HEK293 (cell line): Measurements from ENCODE around the gene PDGFB.
A peak's percentile ranks its signal among the peaks of the same experiment; 100 is the strongest.

Experiments
- CTCF ChIA-PET: fragments of 350-600 bp; formaldehyde crosslinking; extraction: SDS; loops from one replicate; lab custom pipeline; 2021; ENCODE audit warnings: antibody characterized with exemption; lab: Yijun Ruan, JAX
- POLR2A ChIA-PET: fragments of 300-600 bp; formaldehyde crosslinking; extraction: SDS; loops from one replicate; lab custom pipeline; 2020; ENCODE audit warnings: antibody characterized with exemption, inconsistent platforms; lab: Yijun Ruan, JAX
- H3K27ac ChIP-seq: fragments of 200-500 bp; sonication (Bioruptor generic); 2 replicates; pipeline ENCODE4 v1.5.1; 2014; ENCODE audit warnings: low read depth, low read length, control low read depth, inconsistent platforms; ENCODE audit errors: extremely low read depth
- H3K36me3 ChIP-seq, 2 experiments: fragments of 200-500 bp in 1 of 2; sonication (Bioruptor generic) in 1 of 2; 1 replicate in 1 of 2; 2 replicates in 1 of 2; pipeline ENCODE4 v1.5.1; 2014 to 2017; ENCODE audit warnings: inconsistent platforms in 2 of 2, low read length in 2 of 2; ENCODE audit not compliant: control insufficient read depth in 2 of 2, insufficient read depth in 1 of 2
- H3K4me1 ChIP-seq: fragments of 200-500 bp; sonication (Bioruptor generic); 2 replicates; pipeline ENCODE4 v1.5.1; 2014; ENCODE audit warnings: mild to moderate bottlenecking, low read length, inconsistent platforms; ENCODE audit not compliant: control insufficient read depth, insufficient read depth
- H3K4me3 ChIP-seq: 2 replicates; pipeline ENCODE4 v1.5.1; 2011; ENCODE audit warnings: low read depth, mild to moderate bottlenecking, control low read depth, low read length, moderate library complexity
- H3K9me3 ChIP-seq: fragments of 200-500 bp; sonication (Bioruptor generic); 2 replicates; pipeline ENCODE4 v1.5.1; 2014; ENCODE audit warnings: low read depth, low read length, inconsistent platforms; ENCODE audit not compliant: control insufficient read depth, insufficient read depth
- GLI2 ChIP-seq: fragments of 450-650 bp; formaldehyde crosslinking; IDR thresholded peaks from 2 replicates; pipeline ENCODE4; 2017; ENCODE audit warnings: missing biosample characterization, missing genetic modification characterization, low read depth, borderline replicate concordance
- HOXD13 ChIP-seq: sonication (generic); formaldehyde crosslinking; IDR thresholded peaks from 2 replicates; pipeline ENCODE4 v1.8.0; 2022; ENCODE audit warnings: missing genetic modification reagents, borderline replicate concordance
- MYNN ChIP-seq: fragments of 450-650 bp; formaldehyde crosslinking; IDR thresholded peaks from 2 replicates; pipeline ENCODE4 v1.5.1; 2016; ENCODE audit warnings: missing biosample characterization, missing genetic modification characterization, borderline replicate concordance
- OVOL3 ChIP-seq: fragments of 450-650 bp; formaldehyde crosslinking; IDR thresholded peaks from 2 replicates; pipeline ENCODE4 v1.5.1; 2016; ENCODE audit warnings: missing biosample characterization, missing genetic modification characterization
- PRDM6 ChIP-seq: fragments of 450-650 bp; formaldehyde crosslinking; IDR thresholded peaks from 2 replicates; pipeline ENCODE4 v1.5.1; 2017; ENCODE audit warnings: missing biosample characterization, missing genetic modification characterization
- SP2 ChIP-seq: fragments of 450-650 bp; formaldehyde crosslinking; IDR thresholded peaks from 2 replicates; pipeline ENCODE4 v1.5.1; 2016; ENCODE audit warnings: missing biosample characterization, missing genetic modification characterization
- TSHZ1 ChIP-seq: fragments of 450-650 bp; formaldehyde crosslinking; IDR thresholded peaks from 2 replicates; pipeline ENCODE4 v1.5.1; 2016; ENCODE audit warnings: missing biosample characterization, missing genetic modification characterization, borderline replicate concordance
- ZNF362 ChIP-seq: fragments of 450-650 bp; formaldehyde crosslinking; IDR thresholded peaks from 2 replicates; pipeline ENCODE4 v1.5.1; 2016; ENCODE audit warnings: missing biosample characterization, missing genetic modification characterization
- ZNF366 ChIP-seq: fragments of 450-650 bp; formaldehyde crosslinking; conservative IDR thresholded peaks from 2 replicates; pipeline ENCODE4 v1.5.1; 2016; ENCODE audit warnings: missing biosample characterization, missing genetic modification characterization
- ZNF704 ChIP-seq: fragments of 450-650 bp; formaldehyde crosslinking; IDR thresholded peaks from 2 replicates; pipeline ENCODE4 v1.5.1; 2016; ENCODE audit warnings: missing biosample characterization, missing genetic modification characterization
- ZNF707 ChIP-seq: fragments of 450-650 bp; formaldehyde crosslinking; IDR thresholded peaks from 2 replicates; pipeline ENCODE4 v1.5.1; 2016; ENCODE audit warnings: missing biosample characterization, missing genetic modification characterization

Gene PDGFB

GRCh38 chr22:39220890-39221850 is 23.6 kb downstream of the PDGFB start:
- ChIA-PET CTCF (interaction anchor here (0.8 to 2.3 kb wide), 3 partner anchors 14 to 89 kb away, joined by 4 to 6 read pairs (median 5); no protein-coding TSS in a partner anchor), POLR2A (interaction anchor here (1.3 to 1.4 kb wide), 2 partner anchors 90 to 98 kb away, joined by 3 read pairs; partner anchors contain the start of gene RPL3)
- TF ChIP-seq PRDM6 (tag by site-specific recombination) (no peak), ZNF362 (tag by site-specific recombination) (no peak), ZNF704 (no peak), TSHZ1 (no peak)
- no peak overlapping the region for H3K4me3 ChIP-seq
- H3K36me3 ChIP-seq, result no peaks in the 10 kb centered on the region
- H3K9me3 ChIP-seq, result no peaks in the 10 kb centered on the region
- no peak overlapping the region for H3K27ac ChIP-seq
- H3K4me1 ChIP-seq, result no peaks in the 10 kb centered on the region

- no peaks in the 10 kb centered on the region for H3K36me3 ChIP-seq
- no peaks in the 10 kb centered on the region for H3K4me1 ChIP-seq
- H3K27ac ChIP-seq, result no peak overlapping the region
- TF ChIP-seq ZNF366 (tag by site-specific recombination), result peak; percentile 68
- no peak for TF ChIP-seq SP2
- no peak for TF ChIP-seq MYNN (tag by site-specific recombination)
- no peak for TF ChIP-seq GLI2 (tag by site-specific recombination)
- TF ChIP-seq ZNF362 (tag by site-specific recombination), result no peak
- no peak for TF ChIP-seq ZNF707 (tag by site-specific recombination)
- TF ChIP-seq HOXD13 (CRISPR knock-in tag), result no peak
- TF ChIP-seq OVOL3 (tag by site-specific recombination), result no peak
- CTCF ChIA-PET, result no interaction called here
- H3K9me3 ChIP-seq, result no peaks in the 10 kb centered on the region
- no peak overlapping the region for H3K4me3 ChIP-seq
- POLR2A ChIA-PET, result interaction anchor here (1.0 kb wide), 1 partner anchor 46 kb away, joined by 3 read pairs; no protein-coding TSS in a partner anchor
Measured at GRCh38 chr22:39220450-39220849, 24.3 kb downstream of the PDGFB start.
